Thymus (tissue), 11 donors: Measurements from ENCODE around the gene EPHA2. TPM values are rescaled to one million over a fixed set of nuclear protein-coding genes. Genes with fewer than 3 reads are reported as not detected.

Source experiments
- DNase-seq, 9 donors: peaks; one replicate each; pipeline ENCODE4 v3.0.0-alpha.2; 2013; ENCODE audit warnings: low spot score in 9 of 9, low read depth in 6 of 9, missing footprints in 1 of 9
- H3K27ac ChIP-seq, 2 donors: one replicate each; pipeline ENCODE4 v1.5.1; 2013; ENCODE audit warnings: control low read depth in 1 of 2, low read depth in 1 of 2, low read length in 1 of 2, mild to moderate bottlenecking in 1 of 2, moderate library complexity in 1 of 2
- H3K27me3 ChIP-seq, 2 donors: one replicate each; pipeline ENCODE4 v1.5.1; 2013; ENCODE audit warnings: low read length in 1 of 2; ENCODE audit not compliant: control insufficient read depth in 2 of 2, insufficient read depth in 1 of 2
- H3K36me3 ChIP-seq, 2 donors: one replicate each; pipeline ENCODE4 v1.5.1; 2013; ENCODE audit warnings: low read length in 1 of 2, mild to moderate bottlenecking in 1 of 2, moderate library complexity in 1 of 2; ENCODE audit not compliant: control insufficient read depth in 2 of 2, insufficient read depth in 2 of 2
- H3K4me1 ChIP-seq, 2 donors: one replicate each; pipeline ENCODE4 v1.5.1; 2013; ENCODE audit warnings: low read length in 2 of 2; ENCODE audit not compliant: control insufficient read depth in 2 of 2, insufficient read depth in 2 of 2
- H3K4me3 ChIP-seq, 2 donors: one replicate each; pipeline ENCODE4 v1.5.1; 2013; ENCODE audit warnings: low read length in 2 of 2, control low read depth in 1 of 2, mild to moderate bottlenecking in 1 of 2
- H3K9me3 ChIP-seq, 2 donors: one replicate each; pipeline ENCODE4 v1.5.1; 2013; ENCODE audit warnings: low read length in 1 of 2, mild to moderate bottlenecking in 1 of 2; ENCODE audit not compliant: control insufficient read depth in 2 of 2, insufficient read depth in 1 of 2
- WGBS: extraction: QIAGEN DNeasy Blood & Tissue Kit; methylation state at CpG from one replicate; pipeline ENCODE4 v1.1.7; 2013; 5-methylcytosine and 5-hydroxymethylcytosine counted together
- polyA plus RNA-seq: library from polyadenylated mRNA; stranded (reverse); fragments of 200-250 nt; gene quantifications from one replicate; pipeline ENCODE4 v1.2.3, GENCODE V29; 2013
- total RNA-seq: library from RNA; stranded (reverse); fragments of 120-200 nt; gene quantifications from one replicate; pipeline ENCODE4 v1.2.4, GENCODE V29; 2013
- donor health status: healthy.

EPHA2 gene
- total and polyA plus RNA-seq, 2 donors = 1.4 to 6.2 TPM

GRCh38 chr1:16129921-16130543 lies 25.8 kb downstream of the EPHA2 start:
- no peak overlapping the region for H3K27ac ChIP-seq
- no peaks in the 10 kb centered on the region for H3K9me3 ChIP-seq
- H3K36me3 ChIP-seq = no peaks in the 10 kb centered on the region
- DNase-seq = no peak
- no peak overlapping the region for H3K4me3 ChIP-seq
- H3K27me3 ChIP-seq = no peaks in the 10 kb centered on the region
- WGBS = 97% methylated on average over 16 of the region's 16 CpGs
- no peaks in the 10 kb centered on the region for H3K4me1 ChIP-seq

- no peaks in the 10 kb centered on the region for H3K36me3 ChIP-seq
- no peak overlapping the region for H3K27ac ChIP-seq
- no peaks in the 10 kb centered on the region for H3K4me1 ChIP-seq
- WGBS = 95% methylated on average over 19 of the region's 19 CpGs
- no peak overlapping the region for H3K4me3 ChIP-seq
- DNase-seq = no peak
- H3K9me3 ChIP-seq = no peaks in the 10 kb centered on the region
- no peaks in the 10 kb centered on the region for H3K27me3 ChIP-seq
Measured at GRCh38 chr1:16129316-16129715, 26.6 kb downstream of the EPHA2 start.

GRCh38 chr1:16128338-16128741 lies 27.5 kb downstream of the EPHA2 start:
- DNase-seq = no peak
- Histone ChIP-seq H3K36me3 (no peaks in the 10 kb centered on the region), H3K4me3 (no peak overlapping the region), H3K27me3 (no peaks in the 10 kb centered on the region), H3K4me1 (peaks cover 0 to 3% of the 10 kb centered on the region in 2 donors), H3K9me3 (no peaks in the 10 kb centered on the region), H3K27ac (no peak overlapping the region)
- WGBS = 84% methylated on average over 6 of the region's 6 CpGs

GRCh38 chr1:16127676-16128337 lies 28.1 kb downstream of the EPHA2 start:
- Histone ChIP-seq H3K4me3 (no peak overlapping the region), H3K36me3 (no peaks in the 10 kb centered on the region), H3K27me3 (no peaks in the 10 kb centered on the region), H3K27ac (no peak overlapping the region), H3K9me3 (no peaks in the 10 kb centered on the region), H3K4me1 (peaks cover 3 to 4% of the 10 kb centered on the region in 2 donors)
- DNase-seq = no peak
- 89% methylated on average over 17 of the region's 17 CpGs for WGBS

- H3K27me3 ChIP-seq = no peaks in the 10 kb centered on the region
- WGBS = 95% methylated on average over 12 of the region's 12 CpGs
- H3K27ac ChIP-seq = no peak overlapping the region
- H3K36me3 ChIP-seq = no peaks in the 10 kb centered on the region
- H3K9me3 ChIP-seq = no peaks in the 10 kb centered on the region
- no peak for DNase-seq
- H3K4me1 ChIP-seq = peaks cover 3 to 12% of the 10 kb centered on the region in 2 donors
- no peak overlapping the region for H3K4me3 ChIP-seq
Measured at GRCh38 chr1:16126743-16127515, 28.9 kb downstream of the EPHA2 start.

- H3K27me3 ChIP-seq = no peaks in the 10 kb centered on the region
- peaks cover 3 to 12% of the 10 kb centered on the region in 2 donors for H3K4me1 ChIP-seq
- H3K4me3 ChIP-seq = no peak overlapping the region
- no peak for DNase-seq
- H3K9me3 ChIP-seq = no peaks in the 10 kb centered on the region
- WGBS = 97% methylated on average over 9 of the region's 9 CpGs
- no peak overlapping the region for H3K27ac ChIP-seq
- no peaks in the 10 kb centered on the region for H3K36me3 ChIP-seq
Measured at GRCh38 chr1:16126160-16126559, 29.7 kb downstream of the EPHA2 start.

GRCh38 chr1:16125483-16125882 lies 30.4 kb downstream of the EPHA2 start:
- H3K9me3 ChIP-seq = no peaks in the 10 kb centered on the region
- H3K4me1 ChIP-seq = peaks cover 3 to 12% of the 10 kb centered on the region in 2 donors
- H3K4me3 ChIP-seq = no peak overlapping the region
- DNase-seq = no peak
- H3K27ac ChIP-seq = no peak overlapping the region
- no peaks in the 10 kb centered on the region for H3K27me3 ChIP-seq
- no peaks in the 10 kb centered on the region for H3K36me3 ChIP-seq
- 97% methylated on average over 3 of the region's 3 CpGs for WGBS

- H3K4me3 ChIP-seq = no peak overlapping the region
- H3K4me1 ChIP-seq = peaks cover 3 to 12% of the 10 kb centered on the region in 2 donors
- no peaks in the 10 kb centered on the region for H3K27me3 ChIP-seq
- no peak for DNase-seq
- H3K36me3 ChIP-seq = no peaks in the 10 kb centered on the region
- 95% methylated on average over 11 of the region's 11 CpGs for WGBS
- no peaks in the 10 kb centered on the region for H3K9me3 ChIP-seq
- no peak overlapping the region for H3K27ac ChIP-seq
Measured at GRCh38 chr1:16125088-16125470, 30.8 kb downstream of the EPHA2 start.
